Midbrain (tissue), 1 donor: ENCODE data around the gene GIPC2.
A peak's percentile ranks its signal among the peaks of the same experiment; 100 is the strongest.
"Not testable (repeated sequence)": the region's sequence is repeated elsewhere in the genome, so short reads cannot be mapped to it uniquely, and the experiment has no call there.

Experiments
- DNase-seq: peaks from one replicate; lab custom pipeline; 2025; lab: John Stamatoyannopoulos, UW

GIPC2 gene

GRCh38 chr1:78095593-78095992, 49.8 kb downstream of the GIPC2 start:
- no peak for DNase-seq

GRCh38 chr1:78096017-78096416, 50.3 kb downstream of the GIPC2 start:
- no peak for DNase-seq

- peak; percentile 60 for DNase-seq
Observed at GRCh38 chr1:78096976-78097375, 51.2 kb downstream of the GIPC2 start.

- no peak for DNase-seq
Observed at GRCh38 chr1:78101051-78101450, 55.3 kb downstream of the GIPC2 start.

GRCh38 chr1:78101514-78101913, 55.7 kb downstream of the GIPC2 start:
- DNase-seq, result no peak

GRCh38 chr1:78102082-78102481, 56.3 kb downstream of the GIPC2 start:
- no peak for DNase-seq

- DNase-seq, result no peak
Observed at GRCh38 chr1:78102916-78103315, 57.1 kb downstream of the GIPC2 start.

GRCh38 chr1:78104322-78104721, 58.6 kb downstream of the GIPC2 start:
- DNase-seq, result no peak

GRCh38 chr1:78109659-78110058, 63.9 kb downstream of the GIPC2 start:
- not testable (repeated sequence) for DNase-seq

- no peak for DNase-seq
Observed at GRCh38 chr1:78113156-78113916, 67.6 kb downstream of the GIPC2 start.

- DNase-seq, result peak; percentile 75
Observed at GRCh38 chr1:78114034-78114956, 68.5 kb downstream of the GIPC2 start.

- DNase-seq, result not testable (repeated sequence)
Observed at GRCh38 chr1:78120485-78120884, 74.7 kb downstream of the GIPC2 start.

- no peak for DNase-seq
Observed at GRCh38 chr1:78121710-78122109, 75.9 kb downstream of the GIPC2 start.

- DNase-seq, result no peak
Observed at GRCh38 chr1:78122389-78122788, 76.6 kb downstream of the GIPC2 start.

- no peak for DNase-seq
Observed at GRCh38 chr1:78126506-78126905, 80.7 kb downstream of the GIPC2 start.

- DNase-seq, result no peak
Observed at GRCh38 chr1:78132174-78132947, 86.6 kb downstream of the GIPC2 start.

GRCh38 chr1:78132948-78133322, 87.2 kb downstream of the GIPC2 start:
- no peak for DNase-seq

GRCh38 chr1:78136680-78137079, 90.9 kb downstream of the GIPC2 start:
- DNase-seq, result no peak

- DNase-seq, result no peak
Observed at GRCh38 chr1:78141531-78142231, 95.9 kb downstream of the GIPC2 start.

GRCh38 chr1:78142736-78143135, 97.0 kb downstream of the GIPC2 start:
- no peak for DNase-seq

- no peak for DNase-seq
Observed at GRCh38 chr1:78143152-78143551, 97.4 kb downstream of the GIPC2 start.

GRCh38 chr1:78143673-78144072, 97.9 kb downstream of the GIPC2 start:
- DNase-seq, result no peak
